GM12873 (cell line): ENCODE results near the gene PPP2R3A.

Experiments used
- CTCF ChIP-seq: IDR thresholded peaks from 2 replicates; pipeline ENCODE4 v1.5.1; 2012; ENCODE audit warnings: low read depth, mild to moderate bottlenecking, moderate library complexity, low read length, control low read depth; ENCODE audit not compliant: insufficient read depth; ENCODE audit errors: missing control alignments

The PPP2R3A gene

GRCh38 chr3:135924506-135924905 lies 41.0 kb upstream of the PPP2R3A start:
- TF ChIP-seq CTCF = no peak

GRCh38 chr3:135926664-135927063 lies 38.9 kb upstream of the PPP2R3A start:
- no peak for TF ChIP-seq CTCF

- no peak for TF ChIP-seq CTCF
Observed at GRCh38 chr3:135927155-135927554, 38.4 kb upstream of the PPP2R3A start.

GRCh38 chr3:135929670-135930069 lies 35.9 kb upstream of the PPP2R3A start:
- no peak for TF ChIP-seq CTCF

GRCh38 chr3:135930255-135930654 lies 35.3 kb upstream of the PPP2R3A start:
- TF ChIP-seq CTCF = no peak

GRCh38 chr3:135944831-135945230 lies 20.7 kb upstream of the PPP2R3A start:
- no peak for TF ChIP-seq CTCF

- TF ChIP-seq CTCF = no peak
Observed at GRCh38 chr3:135950941-135951340, 14.6 kb upstream of the PPP2R3A start.
